ENCODE results near the gene MIF4GD. TPM values are rescaled to one million over a fixed set of nuclear protein-coding genes. Genes with fewer than 3 reads are reported as not detected.
"Not testable (repeated sequence)": the region's sequence is repeated elsewhere in the genome, so short reads cannot be mapped to it uniquely, and the experiment has no call there.

Gene MIF4GD
- total RNA-seq, 1 donor from 2014 or later: 32.1 TPM

DNA sequence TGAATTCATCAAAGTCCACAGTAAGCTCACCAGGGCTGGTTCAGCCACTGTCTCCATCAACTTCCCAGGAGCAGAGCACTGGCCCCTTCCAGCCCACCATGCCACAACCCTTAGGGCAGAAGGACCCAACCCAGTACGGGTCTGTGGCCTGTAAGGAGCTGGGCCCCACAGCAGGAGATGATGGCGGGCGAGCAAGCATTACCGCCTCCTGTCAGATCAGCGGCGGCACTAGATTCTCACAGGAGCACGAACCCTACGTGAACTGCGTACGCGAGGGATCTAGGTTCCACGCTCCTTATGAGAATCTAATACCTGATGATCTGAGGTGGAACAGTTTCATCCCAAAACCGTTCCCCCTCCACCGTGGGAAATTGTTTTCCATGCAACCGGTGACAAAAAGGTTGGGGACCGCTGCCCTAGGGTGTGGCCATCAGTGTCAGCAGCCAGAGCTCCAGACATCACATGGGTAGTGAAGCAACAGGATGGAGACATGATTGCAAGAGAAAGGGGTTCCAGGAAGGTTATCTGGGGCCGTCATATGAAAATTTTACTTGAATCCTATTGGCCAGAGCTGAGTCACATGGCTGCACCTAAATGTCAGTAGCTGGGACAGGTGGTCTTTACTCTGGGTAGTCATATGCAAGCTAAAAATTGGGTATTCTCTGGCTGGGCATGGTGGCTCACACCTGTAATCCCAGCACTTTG is 30.6 kb upstream of the MIF4GD start:
- Histone ChIP-seq H3K9me3 (no peaks in the 10 kb centered on the region), H3K4me1 (peaks cover 12% of the 10 kb centered on the region), H3K27me3 (ENCODE audit: low read depth) (no peaks in the 10 kb centered on the region), H3K36me3 (no peaks in the 10 kb centered on the region), H3K4me3 (no peak overlapping the region), H3K27ac (peak overlapping the region; percentile 46)
- peak; percentile 68 to 73 for ATAC-seq
- peak; percentile 65 for DNase-seq
- intact Hi-C loops (cut with DNase I): no loop called here
- TF ChIP-seq, protein P1, sequence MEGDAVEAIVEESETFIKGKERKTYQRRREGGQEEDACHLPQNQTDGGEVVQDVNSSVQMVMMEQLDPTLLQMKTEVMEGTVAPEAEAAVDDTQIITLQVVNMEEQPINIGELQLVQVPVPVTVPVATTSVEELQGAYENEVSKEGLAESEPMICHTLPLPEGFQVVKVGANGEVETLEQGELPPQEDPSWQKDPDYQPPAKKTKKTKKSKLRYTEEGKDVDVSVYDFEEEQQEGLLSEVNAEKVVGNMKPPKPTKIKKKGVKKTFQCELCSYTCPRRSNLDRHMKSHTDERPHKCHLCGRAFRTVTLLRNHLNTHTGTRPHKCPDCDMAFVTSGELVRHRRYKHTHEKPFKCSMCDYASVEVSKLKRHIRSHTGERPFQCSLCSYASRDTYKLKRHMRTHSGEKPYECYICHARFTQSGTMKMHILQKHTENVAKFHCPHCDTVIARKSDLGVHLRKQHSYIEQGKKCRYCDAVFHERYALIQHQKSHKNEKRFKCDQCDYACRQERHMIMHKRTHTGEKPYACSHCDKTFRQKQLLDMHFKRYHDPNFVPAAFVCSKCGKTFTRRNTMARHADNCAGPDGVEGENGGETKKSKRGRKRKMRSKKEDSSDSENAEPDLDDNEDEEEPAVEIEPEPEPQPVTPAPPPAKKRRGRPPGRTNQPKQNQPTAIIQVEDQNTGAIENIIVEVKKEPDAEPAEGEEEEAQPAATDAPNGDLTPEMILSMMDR (IDR thresholded peaks at IDR 0.05): no peak

DNA sequence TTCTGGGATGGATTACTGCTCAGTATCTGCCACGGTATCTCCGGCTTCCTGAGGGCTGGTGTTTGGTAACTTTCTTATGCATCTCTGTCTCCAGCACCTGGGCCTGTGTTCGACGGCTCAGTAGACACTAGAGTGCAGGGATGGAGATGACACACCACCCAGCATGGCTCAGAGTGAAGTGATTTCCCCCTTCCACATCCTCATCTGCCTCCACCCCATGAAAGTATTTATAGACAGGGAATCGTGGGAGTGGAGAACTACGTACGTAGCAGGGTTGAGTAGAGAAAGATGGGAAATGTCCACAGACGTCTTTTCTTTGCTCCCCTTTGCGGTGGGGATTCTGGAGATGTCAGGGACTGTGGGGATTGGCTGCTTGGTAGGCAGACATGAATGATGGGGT is 30.0 kb upstream of the MIF4GD start:
- ATAC-seq: peak; percentile 55 to 60
- intact Hi-C loops (cut with DNase I): no loop called here
- Histone ChIP-seq H3K36me3 (no peaks in the 10 kb centered on the region), H3K4me1 (peaks cover 17% of the 10 kb centered on the region), H3K9me3 (no peaks in the 10 kb centered on the region), H3K4me3 (no peak overlapping the region), H3K27ac (peak overlapping the region; percentile 46), H3K27me3 (ENCODE audit: low read depth) (no peaks in the 10 kb centered on the region)
- DNase-seq: no peak
- TF ChIP-seq, protein P1 (IDR thresholded peaks at IDR 0.05): no peak

DNA sequence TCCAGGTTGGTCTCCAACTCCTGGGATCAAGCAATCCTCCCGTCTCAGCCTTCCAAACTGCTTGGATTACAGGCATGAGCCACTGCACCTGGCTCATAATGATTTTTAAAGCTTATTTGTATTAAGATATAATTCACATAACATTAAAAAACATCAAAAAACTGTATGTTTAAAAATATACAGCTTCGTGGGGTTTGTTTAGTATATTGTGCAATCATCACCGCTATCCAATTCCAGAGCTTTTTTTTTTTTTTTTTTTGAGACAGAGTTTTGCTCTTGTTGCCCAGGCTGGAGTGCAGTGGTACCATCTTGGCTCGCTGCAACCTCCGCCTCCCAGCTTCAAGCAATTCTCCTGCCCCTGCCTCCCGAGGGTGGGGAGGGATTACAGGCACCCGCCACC is 29.2 kb upstream of the MIF4GD start:
- no peak for DNase-seq
- Histone ChIP-seq H3K27ac (no peak overlapping the region), H3K9me3 (no peaks in the 10 kb centered on the region), H3K27me3 (ENCODE audit: low read depth) (no peaks in the 10 kb centered on the region), H3K36me3 (no peaks in the 10 kb centered on the region), H3K4me3 (no peak overlapping the region), H3K4me1 (peaks cover 19% of the 10 kb centered on the region)
- TF ChIP-seq, protein P1 (IDR thresholded peaks at IDR 0.05): no peak
- intact Hi-C loops (cut with DNase I): no loop called here
- no peak for ATAC-seq

DNA sequence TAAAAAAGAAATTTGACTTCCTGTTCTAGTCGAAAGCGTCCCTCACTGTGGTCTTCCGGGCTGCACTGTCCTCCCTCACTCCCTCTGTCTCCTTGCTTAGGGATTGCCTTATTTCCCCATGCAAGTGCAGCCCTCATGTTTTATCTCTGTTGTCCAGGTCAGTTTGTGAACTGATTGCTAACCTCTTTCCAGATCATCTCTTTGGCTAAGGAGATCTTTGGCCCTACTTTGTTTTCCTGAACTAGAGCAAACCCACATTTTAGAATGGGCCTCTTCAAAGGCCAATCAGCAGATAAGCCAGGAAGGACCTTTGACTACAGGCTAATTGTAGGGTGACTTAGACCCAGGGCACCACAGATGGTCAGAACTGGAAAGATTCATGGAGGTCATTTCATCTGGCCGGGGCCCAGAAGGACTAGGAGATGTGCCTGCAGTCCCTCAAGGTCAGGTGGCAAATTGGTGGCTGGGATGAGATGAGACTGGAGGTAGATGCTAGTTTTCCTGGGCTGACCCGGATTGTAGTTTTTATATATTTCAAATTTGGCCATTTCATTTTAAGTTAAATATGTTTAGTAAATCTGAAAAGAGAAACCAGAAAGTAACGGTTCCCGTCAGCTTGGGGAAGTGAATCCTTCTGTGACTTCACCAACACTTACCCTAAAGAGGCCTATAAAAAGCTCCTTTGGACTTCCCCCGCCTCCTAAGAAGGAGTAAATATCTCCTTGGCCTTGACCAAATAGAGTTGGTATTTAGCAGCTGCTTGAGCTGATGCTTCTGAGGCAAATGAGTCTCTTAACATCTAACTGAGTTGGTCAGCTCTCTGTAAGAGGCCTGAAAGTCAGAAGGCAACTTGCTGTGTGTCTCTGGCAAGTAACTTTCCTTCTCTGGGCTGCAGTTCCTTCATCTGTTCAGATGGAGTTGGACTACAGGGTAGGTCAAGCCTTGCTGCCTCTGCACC is 24.4 kb upstream of the MIF4GD start:
- intact Hi-C loops (cut with DNase I): no loop called here
- Histone ChIP-seq H3K4me3 (no peak overlapping the region), H3K36me3 (no peaks in the 10 kb centered on the region), H3K4me1 (peaks cover 19% of the 10 kb centered on the region), H3K27ac (peak overlapping the region; percentile 79), H3K27me3 (ENCODE audit: low read depth) (no peaks in the 10 kb centered on the region), H3K9me3 (no peaks in the 10 kb centered on the region)
- ATAC-seq: peak; percentile 82 to 83
- TF ChIP-seq, protein P1 (IDR thresholded peaks at IDR 0.05): no peak
- no peak for DNase-seq

DNA sequence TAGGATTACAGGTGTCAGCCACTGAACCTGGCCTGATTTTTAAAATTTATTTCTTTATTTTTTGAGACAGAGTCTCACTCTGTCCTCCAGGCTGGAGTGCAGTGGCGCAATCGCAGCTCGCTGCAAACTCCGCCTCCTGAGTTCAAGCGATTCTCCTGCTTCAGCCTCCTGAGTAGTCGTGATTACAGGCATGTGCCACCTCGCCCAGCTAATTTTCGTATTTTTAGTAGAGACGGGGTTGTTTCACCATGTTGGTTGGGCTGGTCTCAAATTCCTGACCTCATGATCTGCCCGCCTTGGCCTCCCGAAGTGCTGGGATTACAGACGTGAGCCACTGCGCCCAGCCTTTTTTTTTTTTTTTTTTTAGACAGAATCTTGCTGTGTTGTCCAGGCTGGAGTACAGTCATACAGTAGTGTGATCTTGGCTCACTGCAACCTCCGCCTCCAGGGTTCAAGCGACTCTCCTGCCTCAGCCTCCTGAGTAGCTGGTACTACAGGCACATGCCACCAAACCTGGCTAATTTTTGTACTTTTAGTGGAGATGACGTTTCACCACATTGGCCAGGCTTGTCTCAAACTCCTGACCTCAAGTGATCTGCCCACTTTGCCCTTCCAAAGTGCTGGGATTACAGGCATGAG is 21.9 kb upstream of the MIF4GD start:
- peak overlapping the region; percentile 57 for H3K27ac ChIP-seq
- peak; percentile 86 for DNase-seq
- H3K4me3 ChIP-seq; H3K9me3 ChIP-seq; intact Hi-C loops (cut with DNase I); ATAC-seq; H3K27me3 ChIP-seq (ENCODE audit: low read depth); H3K36me3 ChIP-seq: not testable (repeated sequence)
- H3K4me1 ChIP-seq: peaks cover 26% of the 10 kb centered on the region
